Activated CD8-positive, alpha-beta memory T cell treated with anti-CD3 and anti-CD28 coated beads, Interleukin-2, amount 50 U/mL, for 1 hour (primary cell): ENCODE measurements around the gene CDHR2.
A peak's percentile ranks its signal among the peaks of the same experiment; 100 is the strongest.
"Not testable (repeated sequence)": the region's sequence is repeated elsewhere in the genome, so short reads cannot be mapped to it uniquely, and the experiment has no call there.

Experiments used
- DNase-seq: peaks from one replicate; pipeline ENCODE4 v3.0.0-alpha.2; 2020; ENCODE audit errors: extremely low read depth

The CDHR2 gene

DNA sequence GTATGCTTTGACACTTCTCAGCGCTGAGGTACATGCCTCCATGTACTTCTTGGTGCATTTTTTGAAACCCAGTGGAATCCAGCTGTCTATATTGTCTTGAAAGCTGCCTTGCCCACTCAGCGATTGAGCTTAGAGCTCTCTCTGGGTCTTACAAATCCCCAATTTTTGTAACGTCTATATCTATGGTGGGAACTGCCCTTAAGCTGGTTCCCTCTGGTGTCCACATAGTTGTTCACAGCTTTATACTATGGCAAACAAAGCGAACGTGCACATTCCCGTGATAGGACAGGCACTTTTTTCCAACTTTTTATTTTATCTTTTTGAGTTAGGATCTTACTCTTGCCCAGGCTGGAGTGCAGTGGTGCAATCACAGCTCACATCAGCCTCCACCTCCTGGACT is 20.9 kb downstream of the CDHR2 start:
- no peak for DNase-seq

DNA sequence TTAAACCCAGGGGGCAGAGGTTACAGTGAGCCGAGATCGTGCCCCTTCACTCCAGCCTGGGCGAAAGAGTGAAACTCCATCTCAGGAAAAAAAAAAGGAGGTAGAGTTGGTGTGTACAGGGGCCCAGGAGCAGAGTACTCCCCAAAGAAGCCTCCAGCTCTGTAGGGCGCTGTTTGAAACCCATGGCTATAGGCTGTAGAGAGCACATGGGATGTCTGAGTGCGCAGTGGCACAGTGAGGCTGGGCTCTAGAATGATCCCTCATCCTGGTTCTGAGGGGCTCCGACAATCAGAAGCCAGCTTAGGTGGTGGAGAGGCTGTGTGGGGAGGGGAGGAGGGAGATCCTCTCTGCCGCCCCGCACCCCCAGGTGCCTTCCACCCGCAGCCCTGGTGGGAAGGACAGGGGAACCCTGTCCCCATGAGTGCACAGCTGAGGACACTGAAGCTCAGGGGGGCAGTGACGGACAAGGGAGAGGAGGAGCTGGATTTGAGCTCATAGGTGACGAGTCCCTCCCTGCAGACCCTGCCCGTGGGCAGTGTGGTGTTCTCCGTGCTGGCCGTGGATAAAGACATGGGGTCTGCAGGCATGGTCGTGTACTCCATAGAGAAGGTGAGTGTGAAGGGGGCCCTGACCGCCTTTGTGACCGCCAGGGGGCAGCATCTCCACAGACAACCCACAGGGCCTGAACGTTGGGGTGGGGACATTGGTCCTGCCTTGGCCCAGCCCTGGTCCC is 24.6 kb downstream of the CDHR2 start:
- peak; percentile 51 for DNase-seq

DNA sequence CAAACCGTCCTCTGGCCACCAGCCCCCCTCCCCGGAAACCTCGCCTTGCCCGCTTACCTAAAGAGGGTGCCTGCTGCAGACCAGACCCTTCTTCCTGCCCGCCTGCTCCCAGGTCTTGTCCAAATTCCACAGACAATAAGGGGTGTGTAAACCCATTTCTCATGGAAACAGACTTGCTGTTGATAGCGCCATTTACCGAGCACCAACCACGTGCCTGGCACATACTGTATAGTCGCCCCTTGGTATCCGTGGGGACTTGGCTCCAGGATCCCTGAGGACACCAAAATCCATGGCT is 25.1 kb downstream of the CDHR2 start:
- no peak for DNase-seq

DNA sequence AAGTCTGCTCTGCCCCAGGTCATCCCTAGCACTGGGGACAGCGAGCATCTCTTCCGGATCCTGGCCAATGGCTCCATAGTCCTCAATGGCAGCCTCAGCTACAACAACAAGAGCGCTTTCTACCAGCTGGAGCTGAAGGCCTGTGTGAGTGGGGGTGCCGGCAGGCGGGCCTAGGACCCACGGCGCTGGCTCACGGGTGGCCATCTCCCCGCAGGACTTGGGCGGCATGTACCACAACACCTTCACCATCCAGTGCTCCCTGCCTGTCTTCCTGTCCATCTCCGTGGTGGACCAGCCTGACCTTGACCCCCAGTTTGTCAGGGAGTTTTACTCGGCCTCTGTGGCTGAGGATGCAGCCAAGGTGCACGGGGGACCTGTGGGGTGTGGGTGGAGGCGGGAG is 25.9 kb downstream of the CDHR2 start:
- no peak for DNase-seq

DNA sequence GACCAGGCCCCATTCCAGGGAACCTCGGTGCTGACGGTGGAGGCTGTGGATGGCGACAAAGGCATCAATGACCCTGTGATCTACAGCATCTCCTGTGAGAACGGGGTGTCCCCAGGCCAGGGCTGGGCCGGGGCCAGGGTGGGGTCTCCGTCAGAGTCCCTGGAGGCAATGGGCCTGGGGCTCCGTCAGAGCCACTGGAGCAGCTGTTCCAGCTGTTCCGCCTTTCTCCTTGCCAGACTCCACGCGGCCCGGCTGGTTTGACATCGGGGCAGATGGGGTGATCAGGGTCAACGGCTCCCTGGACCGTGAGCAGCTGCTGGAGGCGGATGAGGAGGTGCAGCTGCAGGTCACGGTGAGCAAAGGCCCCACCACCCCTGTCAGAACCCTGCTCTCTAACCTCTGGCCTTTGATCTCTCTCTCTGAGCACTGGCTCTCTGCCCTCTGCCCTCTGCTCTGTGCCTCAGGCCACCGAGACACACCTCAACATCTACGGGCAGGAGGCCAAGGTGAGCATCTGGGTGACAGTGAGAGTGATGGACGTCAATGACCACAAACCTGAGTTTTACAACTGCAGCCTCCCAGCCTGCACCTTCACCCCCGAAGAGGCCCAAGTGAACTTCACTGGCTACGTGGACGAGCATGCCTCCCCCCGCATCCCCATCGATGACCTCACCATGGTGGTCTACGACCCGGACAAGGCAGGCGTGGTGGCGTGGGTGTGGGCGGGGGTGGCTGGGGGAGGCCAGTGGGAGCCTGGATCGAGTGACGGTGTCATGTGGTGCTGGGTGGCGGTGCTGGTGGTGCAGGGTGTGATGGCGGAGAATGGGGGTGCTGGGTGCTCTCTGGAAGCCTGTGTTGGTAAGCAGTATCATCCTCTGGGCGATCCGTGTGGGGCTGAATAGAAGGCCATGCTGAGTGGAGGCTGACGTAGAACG is 26.6 kb downstream of the CDHR2 start:
- no peak for DNase-seq

DNA sequence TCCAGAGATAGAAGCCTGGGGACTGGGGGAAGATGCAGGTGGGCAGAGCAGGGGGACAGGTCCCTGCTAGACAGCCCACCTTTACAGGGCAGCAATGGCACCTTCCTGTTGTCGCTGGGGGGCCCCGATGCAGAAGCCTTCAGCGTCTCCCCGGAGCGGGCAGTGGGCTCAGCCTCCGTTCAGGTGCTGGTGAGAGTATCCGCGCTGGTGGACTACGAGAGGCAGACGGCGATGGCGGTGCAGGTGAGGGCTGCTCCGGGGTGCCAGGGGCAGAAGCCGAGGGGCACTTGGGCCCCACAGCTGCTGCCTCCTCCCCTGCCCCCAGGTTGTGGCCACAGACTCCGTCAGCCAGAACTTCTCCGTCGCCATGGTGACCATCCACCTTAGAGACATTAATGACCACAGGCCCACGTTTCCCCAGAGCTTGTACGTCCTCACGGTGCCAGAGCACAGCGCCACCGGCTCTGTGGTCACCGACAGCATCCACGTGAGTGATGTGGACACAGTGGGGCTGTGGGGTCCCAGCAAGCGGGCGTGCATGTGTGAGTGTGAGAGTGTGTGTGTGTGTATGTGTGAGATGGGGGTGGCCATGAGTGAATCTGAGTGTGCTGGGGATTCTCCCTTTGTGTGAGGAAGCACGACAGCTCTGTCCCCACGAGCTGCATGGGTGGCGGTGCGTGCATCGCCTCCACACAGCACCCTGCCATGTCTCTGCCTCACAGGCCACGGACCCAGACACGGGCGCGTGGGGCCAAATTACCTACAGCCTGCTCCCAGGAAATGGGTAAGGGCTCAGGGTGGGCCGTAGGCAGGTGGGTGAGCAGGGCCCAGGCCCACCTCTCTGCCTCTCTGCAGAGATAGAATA is 28.4 kb downstream of the CDHR2 start:
- no peak for DNase-seq

DNA sequence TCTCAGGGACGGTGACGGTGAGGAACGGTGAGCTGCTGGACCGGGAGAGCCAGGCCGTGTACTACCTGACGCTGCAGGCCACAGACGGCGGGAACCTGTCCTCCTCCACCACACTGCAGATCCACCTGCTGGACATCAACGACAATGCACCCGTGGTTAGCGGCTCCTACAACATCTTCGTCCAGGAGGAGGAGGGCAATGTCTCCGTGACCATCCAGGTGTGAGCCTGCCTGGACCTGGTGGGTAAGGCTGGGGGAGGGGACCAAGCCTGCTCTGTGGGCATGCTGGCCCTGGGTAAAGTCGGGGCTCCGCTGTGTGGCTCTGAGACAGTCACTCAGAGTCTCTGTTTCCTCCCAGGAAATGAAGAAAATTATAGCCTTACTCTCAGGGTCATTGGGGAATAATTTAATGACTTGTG is 29.3 kb downstream of the CDHR2 start:
- DNase-seq, result no peak

DNA sequence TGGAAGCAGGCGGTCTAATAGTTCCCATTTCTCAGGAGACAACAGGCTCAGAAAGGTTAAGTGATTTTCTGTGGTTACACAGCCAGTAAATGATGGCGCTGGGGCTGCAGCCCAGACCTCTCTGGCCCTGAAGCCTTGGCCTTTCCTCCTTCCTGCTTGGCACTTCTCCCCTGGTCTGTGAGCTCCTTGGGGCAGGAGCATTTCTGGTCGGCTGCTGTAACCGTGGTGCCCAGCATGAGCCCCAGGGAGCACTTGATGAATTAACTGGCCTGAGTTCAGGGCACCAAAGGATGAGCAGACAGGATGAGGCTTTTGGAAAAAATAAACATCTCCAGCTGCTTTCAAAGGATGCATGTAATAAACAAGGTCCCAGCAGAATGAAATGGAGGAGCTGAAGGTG is 30.2 kb downstream of the CDHR2 start:
- no peak for DNase-seq

DNA sequence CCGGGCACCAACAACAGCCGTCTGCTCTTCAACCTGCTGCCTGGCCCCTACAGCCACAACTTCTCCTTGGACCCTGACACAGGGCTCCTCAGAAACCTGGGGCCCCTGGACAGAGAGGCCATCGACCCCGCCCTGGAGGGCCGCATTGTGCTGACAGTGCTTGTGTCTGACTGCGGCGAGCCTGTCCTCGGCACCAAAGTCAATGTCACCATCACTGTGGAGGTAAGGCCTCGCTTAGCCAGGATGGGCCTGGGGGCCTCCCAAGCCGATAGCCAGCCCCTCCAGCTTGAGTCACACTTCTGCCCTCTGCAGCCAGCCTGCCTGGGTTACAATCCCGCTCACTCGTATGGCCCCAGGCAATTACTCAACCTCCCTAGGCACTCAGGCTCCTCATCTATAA is 32.2 kb downstream of the CDHR2 start:
- no peak for DNase-seq

DNA sequence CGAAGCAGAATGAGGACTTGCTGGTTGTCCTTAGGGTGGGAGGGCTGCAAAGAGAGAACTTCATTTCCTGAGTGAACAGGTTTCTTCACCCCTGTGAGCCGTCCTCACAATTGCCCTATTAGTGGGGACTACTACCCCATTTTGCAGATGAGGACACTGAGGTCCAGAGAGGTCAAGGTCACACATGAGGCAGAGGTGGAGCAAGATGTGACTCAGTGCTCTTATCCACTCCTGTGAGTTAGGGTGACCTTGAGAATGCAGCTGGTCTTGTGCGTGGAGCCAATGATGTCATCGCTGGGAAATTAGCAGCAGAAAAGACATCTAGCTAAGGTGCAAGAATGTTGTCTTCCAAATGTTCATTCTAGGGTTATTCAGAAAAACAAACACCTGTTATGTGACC is 33.9 kb downstream of the CDHR2 start:
- DNase-seq, result no peak

DNA sequence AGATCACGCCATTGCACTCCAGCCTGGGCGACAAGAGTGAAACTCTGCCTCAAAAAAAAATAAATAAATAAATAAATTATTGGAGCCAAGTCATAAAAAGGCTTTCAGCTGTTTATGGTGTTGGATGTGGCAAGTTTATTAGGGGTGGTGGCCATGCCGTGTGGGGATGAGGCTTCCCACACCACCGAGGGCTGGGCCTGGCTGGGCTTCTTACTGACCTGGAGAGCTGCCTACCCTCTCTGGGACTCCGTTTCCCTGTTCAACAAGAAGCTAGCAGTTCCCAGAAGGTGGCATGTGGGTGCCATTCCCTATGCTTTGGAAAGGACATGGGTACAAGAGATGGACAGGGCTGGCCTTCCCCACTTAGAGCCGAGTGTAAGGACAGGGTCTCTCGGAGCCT is 38.3 kb downstream of the CDHR2 start:
- no peak for DNase-seq

DNA sequence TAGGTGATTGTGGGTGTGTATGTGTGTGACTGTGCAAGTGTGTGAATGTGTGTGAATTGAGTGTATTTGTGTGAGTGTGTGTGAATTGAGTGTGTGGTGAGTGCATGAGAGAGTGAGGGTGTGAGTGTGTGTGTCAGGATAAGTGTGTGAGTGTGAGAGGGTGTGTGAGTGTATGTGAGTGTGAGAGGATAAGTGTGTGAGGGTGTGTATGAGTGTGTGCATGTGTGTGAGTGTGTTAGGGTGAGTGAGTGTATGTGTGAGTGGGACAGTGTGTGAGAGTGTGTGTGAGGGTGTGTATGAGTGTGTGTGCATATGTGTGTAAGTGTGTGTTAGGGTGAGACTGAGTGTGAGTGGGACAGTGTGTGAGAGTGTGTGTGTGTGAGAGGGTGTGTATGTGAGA is 39.2 kb downstream of the CDHR2 start:
- no peak for DNase-seq

DNA sequence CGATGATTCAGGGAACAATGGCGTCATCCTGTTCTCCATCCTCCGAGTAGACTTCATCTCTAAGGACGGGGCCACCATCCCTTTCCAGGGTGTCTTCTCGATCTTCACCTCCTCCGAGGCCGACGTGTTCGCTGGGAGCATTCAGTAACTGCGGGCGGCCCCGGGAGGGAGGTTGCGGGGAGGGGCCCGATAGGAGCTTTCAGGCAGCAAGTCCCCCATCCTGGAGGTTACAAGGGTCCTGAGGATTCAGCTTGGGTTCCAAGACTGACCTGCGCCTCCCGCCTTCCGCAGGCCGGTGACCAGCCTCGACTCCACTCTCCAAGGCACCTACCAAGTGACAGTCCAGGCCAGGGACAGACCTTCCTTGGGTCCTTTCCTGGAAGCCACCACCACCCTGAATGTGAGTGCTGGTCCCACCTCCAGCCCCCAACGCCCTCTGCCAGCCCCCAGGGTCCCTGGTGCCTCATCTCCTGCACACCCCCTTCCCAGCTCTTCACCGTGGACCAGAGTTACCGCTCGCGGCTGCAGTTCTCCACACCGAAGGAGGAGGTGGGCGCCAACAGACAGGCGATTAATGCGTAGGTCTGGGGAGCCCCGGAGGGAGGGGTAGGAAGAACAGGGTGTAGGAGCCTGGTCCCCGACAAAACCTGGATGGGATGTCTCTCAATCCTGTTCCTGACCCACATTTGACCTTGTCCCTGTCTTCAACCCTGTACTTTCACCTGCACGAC is 40.1 kb downstream of the CDHR2 start:
- DNase-seq, result no peak

DNA sequence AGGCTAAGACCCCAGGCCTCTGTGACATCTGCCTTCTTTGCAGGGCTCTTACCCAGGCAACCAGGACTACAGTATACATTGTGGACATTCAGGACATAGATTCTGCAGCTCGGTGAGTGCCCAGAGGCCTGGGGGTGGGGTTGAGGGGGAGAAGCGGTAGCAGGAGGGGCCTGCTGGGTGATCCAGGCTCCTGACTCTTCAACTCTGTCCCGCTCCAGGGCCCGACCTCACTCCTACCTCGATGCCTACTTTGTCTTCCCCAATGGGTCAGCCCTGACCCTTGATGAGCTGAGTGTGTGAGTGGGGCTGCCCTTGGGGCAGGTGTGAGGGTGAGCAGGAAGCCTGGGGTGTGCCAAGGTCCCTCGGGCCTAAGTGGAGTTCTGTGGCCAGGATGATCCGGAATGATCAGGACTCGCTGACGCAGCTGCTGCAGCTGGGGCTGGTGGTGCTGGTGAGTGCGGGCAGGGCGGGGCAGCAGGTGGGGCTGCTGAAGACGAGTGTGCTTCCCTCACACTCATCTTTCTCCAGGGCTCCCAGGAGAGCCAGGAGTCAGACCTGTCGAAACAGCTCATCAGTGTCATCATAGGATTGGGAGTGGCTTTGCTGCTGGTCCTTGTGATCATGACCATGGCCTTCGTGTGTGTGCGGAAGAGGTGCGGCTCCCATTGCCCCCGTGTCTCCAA is 41.0 kb downstream of the CDHR2 start:
- DNase-seq, result no peak

DNA sequence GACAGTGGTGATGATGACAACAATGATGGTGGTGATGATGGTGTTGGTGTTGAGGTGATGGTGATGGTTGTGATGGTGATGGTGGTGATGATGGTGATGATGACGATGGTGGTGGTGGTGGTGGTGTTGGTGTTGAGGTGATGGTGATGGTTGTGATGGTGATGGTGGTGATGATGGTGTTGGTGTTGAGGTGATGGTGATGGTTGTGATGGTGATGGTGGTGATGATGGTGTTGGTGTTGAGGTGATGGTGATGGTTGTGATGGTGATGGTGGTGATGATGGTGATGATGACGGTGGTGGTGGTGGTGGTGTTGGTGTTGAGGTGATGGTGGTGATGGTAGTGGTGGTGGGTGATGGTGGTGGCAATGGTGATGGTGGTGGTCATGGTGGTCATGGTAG is 42.5 kb downstream of the CDHR2 start:
- DNase-seq, result not testable (repeated sequence)

DNA sequence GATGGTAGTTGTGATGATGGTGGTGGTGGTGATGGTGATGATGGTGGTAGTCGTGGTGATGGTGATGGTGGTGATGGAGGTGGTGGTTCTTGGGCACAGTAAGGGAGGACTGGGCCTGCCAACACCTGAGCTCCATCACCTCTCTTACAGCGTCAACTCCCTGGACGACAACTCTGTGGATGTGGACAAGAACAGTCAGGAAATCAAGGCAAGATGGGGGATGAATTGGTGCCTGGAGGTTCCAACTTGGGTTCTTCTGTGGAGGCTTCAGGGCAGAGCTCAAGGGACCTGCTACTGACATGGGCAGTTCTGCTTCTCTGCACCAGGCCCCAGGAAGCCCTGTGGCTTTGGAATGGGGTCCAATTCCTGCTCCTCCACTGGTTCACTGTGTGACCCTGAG is 43.4 kb downstream of the CDHR2 start:
- no peak for DNase-seq

DNA sequence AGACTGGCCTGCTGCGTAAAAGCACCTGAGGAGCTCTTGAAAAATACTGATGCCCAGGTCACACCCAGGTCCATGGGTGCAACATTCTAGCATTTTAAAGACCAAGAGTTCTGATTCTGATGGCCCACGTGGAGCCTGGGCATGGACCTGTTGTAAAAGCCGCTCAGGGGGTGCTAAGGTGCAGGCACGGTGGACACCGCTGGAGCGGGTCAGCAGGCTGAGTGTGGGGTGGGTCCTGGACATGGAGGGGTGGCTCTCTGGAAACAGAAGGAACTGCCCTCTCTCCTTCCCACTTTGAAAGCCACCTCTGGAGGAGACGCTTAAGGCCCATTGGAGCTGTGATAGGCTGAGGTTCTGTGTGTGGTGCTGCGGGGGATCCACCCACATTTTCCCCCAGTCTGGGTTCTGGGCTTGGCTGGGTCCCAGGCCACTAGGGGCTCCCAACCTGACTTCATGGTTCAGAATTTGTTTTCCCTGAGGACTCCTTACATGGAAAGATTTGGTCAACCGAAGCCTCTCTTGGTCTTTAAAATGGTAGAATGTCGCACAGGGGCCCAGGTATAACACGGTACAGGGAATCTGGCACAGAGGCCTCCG is 44.2 kb downstream of the CDHR2 start:
- DNase-seq, result no peak

DNA sequence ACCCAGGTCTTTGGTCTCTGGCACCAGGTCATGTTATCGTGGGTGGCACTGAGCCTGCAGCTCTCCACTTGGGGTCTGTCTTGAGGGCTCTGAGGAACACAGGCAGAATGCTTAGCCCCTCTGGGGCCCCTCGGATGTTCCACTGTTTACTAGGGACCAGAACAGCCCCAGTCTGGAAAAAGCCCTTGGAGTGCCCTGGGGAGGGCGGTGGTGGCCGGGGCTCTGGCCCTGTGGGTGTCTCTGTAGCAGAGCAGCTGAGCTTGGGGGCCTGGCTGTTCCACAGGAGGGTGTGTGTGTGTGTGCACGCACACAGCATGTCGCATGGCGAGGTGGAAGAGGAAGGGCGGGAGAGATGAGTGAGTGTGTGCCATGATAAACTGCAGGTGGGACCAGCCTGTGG is 45.4 kb downstream of the CDHR2 start:
- DNase-seq, result no peak

DNA sequence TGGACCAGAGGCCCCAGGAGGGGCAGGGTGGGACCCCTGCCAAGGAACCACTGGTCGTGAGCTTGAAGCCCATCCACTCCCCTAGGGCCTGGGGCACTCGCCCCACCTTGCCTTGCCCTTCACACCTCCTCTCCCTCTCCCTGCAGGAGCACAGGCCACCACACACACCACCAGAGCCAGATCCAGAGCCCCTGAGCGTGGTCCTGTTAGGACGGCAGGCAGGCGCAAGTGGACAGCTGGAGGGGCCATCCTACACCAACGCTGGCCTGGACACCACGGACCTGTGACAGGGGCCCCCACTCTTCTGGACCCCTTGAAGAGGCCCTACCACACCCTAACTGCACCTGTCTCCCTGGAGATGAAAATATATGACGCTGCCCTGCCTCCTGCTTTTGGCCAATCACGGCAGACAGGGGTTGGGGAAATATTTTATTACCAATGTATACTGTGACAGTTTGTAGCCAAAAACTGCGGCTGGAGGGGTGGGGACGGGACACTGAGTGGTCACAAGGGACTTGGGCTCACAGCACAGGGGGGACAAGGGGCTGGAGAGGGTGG is 46.3 kb downstream of the CDHR2 start:
- DNase-seq, result no peak

DNA sequence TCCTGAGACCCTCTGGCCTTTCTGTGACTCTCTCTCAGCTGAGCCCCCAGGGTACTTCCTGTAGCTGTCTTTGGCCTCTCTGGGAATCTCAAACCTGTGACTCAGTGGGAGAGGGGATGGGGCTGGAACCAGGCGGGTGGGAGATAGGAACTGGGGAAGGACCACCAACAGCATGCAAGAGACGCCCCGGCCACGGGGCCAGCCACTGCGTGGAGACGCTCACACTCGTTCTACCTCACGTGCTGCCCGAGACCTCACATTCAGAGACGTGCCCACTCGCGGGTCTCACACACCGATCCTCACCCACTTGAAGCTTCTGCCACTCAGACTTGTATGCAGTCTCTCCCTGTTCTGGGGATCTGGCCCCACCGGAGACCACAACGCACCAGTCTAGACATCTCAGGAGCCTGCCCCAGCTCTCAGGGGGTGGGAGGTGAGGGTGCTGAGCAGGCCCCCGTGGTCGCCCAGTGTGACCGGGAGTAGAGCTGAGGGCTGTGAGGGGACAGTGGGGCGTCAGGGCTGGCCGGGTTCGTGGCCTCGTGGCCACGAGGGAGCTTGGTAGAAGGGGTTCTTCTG is 47.0 kb downstream of the CDHR2 start:
- DNase-seq, result no peak
